HEK293 (cell line): ENCODE measurements around the gene NAV2.

Experiments
- ATF2 ChIP-seq: fragments of 450-650 bp; formaldehyde crosslinking; IDR thresholded peaks from 2 replicates; pipeline ENCODE4 v1.5.1; 2016; ENCODE audit warnings: missing biosample characterization, missing genetic modification characterization, low read depth
- CTCF ChIP-seq: fragments of 450-650 bp; formaldehyde crosslinking; IDR thresholded peaks from 2 replicates; pipeline ENCODE4 v1.5.1; 2016; ENCODE audit warnings: missing biosample characterization, missing genetic modification characterization
- HOXD13 ChIP-seq: sonication (generic); formaldehyde crosslinking; IDR thresholded peaks from 2 replicates; pipeline ENCODE4 v1.8.0; 2022; ENCODE audit warnings: missing genetic modification reagents, borderline replicate concordance
- MYNN ChIP-seq: fragments of 450-650 bp; formaldehyde crosslinking; IDR thresholded peaks from 2 replicates; pipeline ENCODE4 v1.5.1; 2016; ENCODE audit warnings: missing biosample characterization, missing genetic modification characterization, borderline replicate concordance
- ZBTB8A ChIP-seq: fragments of 450-650 bp; formaldehyde crosslinking; IDR thresholded peaks from 2 replicates; pipeline ENCODE4 v1.5.1; 2016; ENCODE audit warnings: missing biosample characterization, missing genetic modification characterization
- ZNF292 ChIP-seq: fragments of 450-650 bp; formaldehyde crosslinking; IDR thresholded peaks from 2 replicates; pipeline ENCODE4 v1.5.1; 2016; ENCODE audit warnings: low read depth, missing biosample characterization, missing genetic modification characterization, borderline replicate concordance
- ZNF341 ChIP-seq: fragments of 450-650 bp; formaldehyde crosslinking; IDR thresholded peaks from 2 replicates; pipeline ENCODE4; 2016; ENCODE audit warnings: low read depth, missing biosample characterization, missing genetic modification characterization
- ZNF501 ChIP-seq: fragments of 450-650 bp; formaldehyde crosslinking; IDR thresholded peaks from 2 replicates; pipeline ENCODE4 v1.5.1; 2016; ENCODE audit warnings: missing biosample characterization, missing genetic modification characterization

GRCh38 chr11:19872512-19873145 lies 160.0 kb downstream of the NAV2 start:
- no peak for TF ChIP-seq CTCF (tag by site-specific recombination)
- no peak for TF ChIP-seq ZBTB8A (tag by site-specific recombination)
- no peak for TF ChIP-seq ZNF292 (tag by site-specific recombination)
- no peak for TF ChIP-seq ZNF501 (tag by site-specific recombination)
- TF ChIP-seq MYNN (tag by site-specific recombination), result no peak
- TF ChIP-seq ATF2 (tag by site-specific recombination), result no peak
- TF ChIP-seq HOXD13, result no peak
- TF ChIP-seq ZNF341, result no peak
